KBM-7 (cell line): ENCODE measurements around the gene GSTA2.
"Not testable (repeated sequence)": the region's sequence is repeated elsewhere in the genome, so short reads cannot be mapped to it uniquely, and the experiment has no call there.

ENCODE experiments used
- DNase-seq: peaks from one replicate; pipeline ENCODE4 v3.0.0-alpha.2; 2015
- in situ Hi-C: fragments of 300-500 bp; cut with MboI; formaldehyde crosslinking; loops from 2 replicates; pipeline ENCODE4 v1.14.3; 2020; ENCODE audit warnings: low sequenced_read_pairs, low pct_unique_long_range_greater_than_20kb, mixed read lengths

The GSTA2 gene

GRCh38 chr6:52763322-52763916, at the start of gene GSTA2:
GSTA2 (minus strand) TSS chr6:52763475; CDS start chr6:52757947, 5,528 bp downstream.
- in situ Hi-C loops, DNase-seq: not testable (repeated sequence)

GRCh38 chr6:52809777-52810176, 46.5 kb upstream of the GSTA2 start:
- DNase-seq, in situ Hi-C loops: not testable (repeated sequence)

GRCh38 chr6:52808660-52809059, 45.4 kb upstream of the GSTA2 start:
- in situ Hi-C loops, result no loop called here

GRCh38 chr6:52803668-52804255, 40.5 kb upstream of the GSTA2 start, which contains the start of gene GSTA1:
GSTA1 (minus strand) TSS chr6:52803816; CDS start chr6:52799267, 4,549 bp downstream.
- DNase-seq, in situ Hi-C loops: not testable (repeated sequence)

More at GRCh38 chr6:52808660-52809059, 45.4 kb upstream of the GSTA2 start:
- no peak for DNase-seq

- in situ Hi-C loops, result no loop called here
These were observed 39.5 kb upstream of the GSTA2 start for GRCh38 chr6:52802806-52803205.

GRCh38 chr6:52801188-52801841, 38.0 kb upstream of the GSTA2 start:
- in situ Hi-C loops, result no loop called here
- no peak for DNase-seq

More at GRCh38 chr6:52802806-52803205, 39.5 kb upstream of the GSTA2 start:
- DNase-seq, result no peak

GRCh38 chr6:52799272-52799671, 36.0 kb upstream of the GSTA2 start:
- DNase-seq, in situ Hi-C loops: not testable (repeated sequence)

GRCh38 chr6:52794366-52794765, 31.1 kb upstream of the GSTA2 start:
- DNase-seq, in situ Hi-C loops: not testable (repeated sequence)

- no peak for DNase-seq
- in situ Hi-C loops, result no loop called here
These were observed 27.6 kb upstream of the GSTA2 start for GRCh38 chr6:52790861-52791260.

GRCh38 chr6:52789658-52790057, 26.4 kb upstream of the GSTA2 start:
- in situ Hi-C loops, DNase-seq: not testable (repeated sequence)

GRCh38 chr6:52788478-52788877, 25.2 kb upstream of the GSTA2 start:
- in situ Hi-C loops, result no loop called here
- DNase-seq, result peak; percentile 3

GRCh38 chr6:52787917-52788316, 24.6 kb upstream of the GSTA2 start:
- in situ Hi-C loops, result no loop called here
- no peak for DNase-seq

- in situ Hi-C loops, result no loop called here
- DNase-seq, result no peak
These were observed 23.1 kb upstream of the GSTA2 start for GRCh38 chr6:52786249-52786956.

GRCh38 chr6:52782696-52783274, 19.5 kb upstream of the GSTA2 start:
- DNase-seq, in situ Hi-C loops: not testable (repeated sequence)

- DNase-seq, in situ Hi-C loops: not testable (repeated sequence)
These were observed 18.9 kb upstream of the GSTA2 start for GRCh38 chr6:52782209-52782608.

- in situ Hi-C loops, result no loop called here
- no peak for DNase-seq
These were observed 16.0 kb upstream of the GSTA2 start for GRCh38 chr6:52779237-52779636.

GRCh38 chr6:52776711-52777351, 13.6 kb upstream of the GSTA2 start:
- in situ Hi-C loops, DNase-seq: not testable (repeated sequence)

- DNase-seq, in situ Hi-C loops: not testable (repeated sequence)
These were observed 6.1 kb upstream of the GSTA2 start for GRCh38 chr6:52769399-52769798.

GRCh38 chr6:52767658-52768057, 4.4 kb upstream of the GSTA2 start:
- DNase-seq, in situ Hi-C loops: not testable (repeated sequence)
